ENCODE data around the gene BIRC7.

Gene BIRC7

DNA sequence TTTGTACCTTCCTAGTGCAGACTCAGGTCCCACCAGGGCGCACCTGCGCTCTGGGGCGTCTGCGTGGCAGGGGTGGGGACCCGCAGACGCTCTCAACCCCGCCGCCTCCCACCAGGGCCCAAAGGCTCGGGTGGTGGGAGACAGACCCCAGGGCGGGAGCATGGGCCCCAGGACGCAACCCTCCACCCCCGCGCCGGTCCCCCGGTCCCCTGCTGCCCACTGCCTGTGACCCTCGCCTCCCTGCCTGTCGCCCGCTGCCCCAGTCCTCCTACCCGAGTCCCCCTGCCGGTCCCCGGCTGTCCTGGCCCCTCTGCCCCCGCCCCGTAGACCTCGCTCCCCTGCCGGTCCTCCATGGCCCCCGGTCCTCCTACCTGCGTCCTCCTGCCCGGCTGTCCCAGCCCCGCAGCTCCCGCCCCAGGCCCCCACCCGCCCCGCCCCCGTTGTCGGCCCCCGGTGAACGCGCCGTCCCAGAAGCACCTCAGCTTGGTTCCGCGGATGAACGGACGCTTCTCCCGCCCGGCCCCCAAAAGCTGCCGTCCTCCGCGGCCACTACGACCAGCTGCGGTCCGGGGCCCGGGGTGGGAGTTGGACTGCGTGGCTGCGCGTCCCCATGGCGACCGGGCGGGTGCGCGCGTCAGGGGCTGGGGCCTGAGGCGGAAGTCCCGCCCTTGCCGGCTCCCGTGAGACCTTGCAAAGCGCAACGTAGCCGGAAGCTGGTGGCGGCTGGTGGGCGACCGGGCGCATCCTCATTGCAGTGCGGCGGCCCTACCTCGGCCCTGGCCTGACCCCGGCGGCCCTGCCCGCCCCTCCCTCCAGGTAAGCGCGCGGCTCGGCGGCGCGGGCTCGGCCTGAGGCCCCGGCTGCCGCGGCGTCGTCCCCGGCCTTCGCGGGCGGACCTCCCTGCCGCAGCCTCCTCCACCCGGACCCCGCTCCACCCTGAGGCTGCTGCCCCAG lies 36.7 kb downstream of the BIRC7 start, which contains the start of gene ARFGAP1:
Gene ARFGAP1, plus strand, starts transcription at position 709 of the 954 bp plus-strand sequence. CDS start 2,768 bp downstream, outside the sequence.
- TF ChIP-seq, protein P1, sequence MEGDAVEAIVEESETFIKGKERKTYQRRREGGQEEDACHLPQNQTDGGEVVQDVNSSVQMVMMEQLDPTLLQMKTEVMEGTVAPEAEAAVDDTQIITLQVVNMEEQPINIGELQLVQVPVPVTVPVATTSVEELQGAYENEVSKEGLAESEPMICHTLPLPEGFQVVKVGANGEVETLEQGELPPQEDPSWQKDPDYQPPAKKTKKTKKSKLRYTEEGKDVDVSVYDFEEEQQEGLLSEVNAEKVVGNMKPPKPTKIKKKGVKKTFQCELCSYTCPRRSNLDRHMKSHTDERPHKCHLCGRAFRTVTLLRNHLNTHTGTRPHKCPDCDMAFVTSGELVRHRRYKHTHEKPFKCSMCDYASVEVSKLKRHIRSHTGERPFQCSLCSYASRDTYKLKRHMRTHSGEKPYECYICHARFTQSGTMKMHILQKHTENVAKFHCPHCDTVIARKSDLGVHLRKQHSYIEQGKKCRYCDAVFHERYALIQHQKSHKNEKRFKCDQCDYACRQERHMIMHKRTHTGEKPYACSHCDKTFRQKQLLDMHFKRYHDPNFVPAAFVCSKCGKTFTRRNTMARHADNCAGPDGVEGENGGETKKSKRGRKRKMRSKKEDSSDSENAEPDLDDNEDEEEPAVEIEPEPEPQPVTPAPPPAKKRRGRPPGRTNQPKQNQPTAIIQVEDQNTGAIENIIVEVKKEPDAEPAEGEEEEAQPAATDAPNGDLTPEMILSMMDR (IDR thresholded peaks at IDR 0.05; ENCODE audit: control insufficient read depth, insufficient read depth, low read depth, low read length, missing control alignments), result no peak
- H3K4me3 ChIP-seq (ENCODE audit: control insufficient read depth, low read depth, low read length), result peak within 1 kb of the TSS; percentile 91

DNA sequence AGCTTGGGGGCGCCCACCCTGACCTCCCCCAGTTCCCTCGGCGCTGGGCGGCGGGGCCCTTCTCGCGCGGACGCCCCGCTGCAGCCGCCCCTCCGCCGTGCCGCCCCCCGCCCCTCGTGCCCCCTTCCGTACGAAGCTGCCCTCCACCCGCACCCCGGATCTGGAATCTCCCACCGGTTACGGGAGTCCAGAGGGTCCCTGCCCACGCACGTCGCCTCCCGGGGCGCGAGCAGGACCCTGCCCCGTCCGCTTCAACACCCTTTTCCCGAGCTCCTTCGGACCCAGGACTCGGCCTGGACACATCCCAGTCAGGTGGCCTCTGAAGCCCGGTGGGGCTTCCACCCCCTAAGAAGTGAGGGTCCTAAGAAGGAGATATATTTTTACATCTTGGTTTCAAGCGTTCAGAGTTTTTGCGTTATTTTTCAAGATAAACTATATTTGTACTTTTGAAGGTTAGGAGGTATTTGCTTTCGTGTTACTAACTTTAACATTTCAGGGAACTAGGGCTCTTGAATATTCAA lies 37.4 kb downstream of the BIRC7 start:
- DNase-seq (ENCODE audit: low read depth), result no peak
- peak overlapping the region; percentile 91 for H3K4me3 ChIP-seq (ENCODE audit: control insufficient read depth, low read depth, low read length)
- TF ChIP-seq, protein P1 (IDR thresholded peaks at IDR 0.05; ENCODE audit: control insufficient read depth, insufficient read depth, low read depth, low read length, missing control alignments), result no peak

More for the DNA sequence above, 36.7 kb downstream of the BIRC7 start, which contains the start of gene ARFGAP1:
- peak; percentile 44 for DNase-seq (ENCODE audit: low read depth)

GRCh38 chr20:63273635-63274380 lies 38.1 kb downstream of the BIRC7 start:
- peak overlapping the region; percentile 91 for H3K4me3 ChIP-seq (ENCODE audit: control insufficient read depth, low read depth, low read length)
- DNase-seq (ENCODE audit: low read depth), result peak; percentile 14
- TF ChIP-seq, protein P1 (IDR thresholded peaks at IDR 0.05; ENCODE audit: control insufficient read depth, insufficient read depth, low read depth, low read length, missing control alignments), result no peak

GRCh38 chr20:63274381-63275228 lies 38.9 kb downstream of the BIRC7 start:
- TF ChIP-seq, protein P1 (IDR thresholded peaks at IDR 0.05; ENCODE audit: control insufficient read depth, insufficient read depth, low read depth, low read length, missing control alignments), result no peak
- no peak for DNase-seq (ENCODE audit: low read depth)
- H3K4me3 ChIP-seq (ENCODE audit: control insufficient read depth, low read depth, low read length), result peak overlapping the region; percentile 12

- no peak for DNase-seq (ENCODE audit: low read depth)
- TF ChIP-seq, protein P1 (IDR thresholded peaks at IDR 0.05; ENCODE audit: control insufficient read depth, insufficient read depth, low read depth, low read length, missing control alignments), result no peak
- no peak overlapping the region for H3K4me3 ChIP-seq (ENCODE audit: control insufficient read depth, low read depth, low read length)
Measured at GRCh38 chr20:63275825-63276224, 40.1 kb downstream of the BIRC7 start.
